ENCODE measurements around the gene FNDC8. TPM values are rescaled to one million over a fixed set of nuclear protein-coding genes. Genes with fewer than 3 reads are reported as not detected.

FNDC8 gene
- total and polyA plus RNA-seq, 2 of the 8 experiments (the other 6 are each of a cell fraction or from before 2014, with no cell fraction given), result not detected

GRCh38 chr17:35074711-35075707 is 46.4 kb upstream of the FNDC8 start (continued):
- TF ChIP-seq HDAC2 (IDR thresholded peaks at IDR 0.05; ENCODE audit: borderline replicate concordance in 1 of 2, low read depth in 2 of 2, low read length in 2 of 2), result no peak
- TF ChIP-seq POU5F1 (IDR thresholded peaks at IDR 0.05; ENCODE audit: low read depth, low read length), result no peak
- TF ChIP-seq BRCA1 (IDR thresholded peaks at IDR 0.05; ENCODE audit: low read depth, low read length), result no peak
- TF ChIP-seq SUZ12 (IDR thresholded peaks at IDR 0.05; ENCODE audit: low read length), result no peak
- no peak for TF ChIP-seq CTBP2 (IDR thresholded peaks at IDR 0.05; ENCODE audit: borderline replicate concordance, insufficient read depth, insufficient read length, low read length)
- TF ChIP-seq MAX (IDR thresholded peaks at IDR 0.05), result no peak
- TF ChIP-seq RBBP5 (IDR thresholded peaks at IDR 0.05; ENCODE audit: borderline replicate concordance, low read depth, low read length), result no peak
- no peak for TF ChIP-seq SP1 (IDR thresholded peaks at IDR 0.05; ENCODE audit: low read depth, low read length)
- TF ChIP-seq USF2 (IDR thresholded peaks at IDR 0.05; ENCODE audit: low read length), result no peak
- TF ChIP-seq NRF1 (IDR thresholded peaks at IDR 0.05; ENCODE audit: low read depth, low read length), result no peak
- no peak for TF ChIP-seq RXRA (IDR thresholded peaks at IDR 0.05; ENCODE audit: insufficient read depth, low read depth, low read length)
